PC-9 (cell line): ENCODE data around the gene MAPT. TPM values are rescaled to one million over a fixed set of nuclear protein-coding genes. Genes with fewer than 3 reads are reported as not detected.

ENCODE experiments used
- BruUV-seq: library from RNA; stranded (reverse); fragments of 400-500 nt; replicated peaks from 2 replicates; lab custom pipeline; 2021; lab: Mats Ljungman, UMichigan
- CTCF ChIA-PET: fragments of 300-600 bp; sonication (Branson Sonifier 250); formaldehyde crosslinking; loops from one replicate; lab custom pipeline; 2022; ENCODE audit warnings: antibody characterized with exemption; lab: Charles Lee
- POLR2A ChIA-PET: fragments of 300-600 bp; sonication (Branson Sonifier 250); formaldehyde crosslinking; loops from one replicate; lab custom pipeline; 2022; ENCODE audit warnings: antibody characterized with exemption; ENCODE audit not compliant: unreplicated experiment; lab: Charles Lee
- DNase-seq, 2 experiments: peaks; one replicate each; pipeline versions ENCODE4 v3.0.0 to v3.0.0-alpha.2; 2015 to 2022; ENCODE audit warnings: mixed read lengths in 1 of 2
- H2AFZ ChIP-seq: fragments of 200-600 bp; sonication (generic); 2 replicates; pipeline ENCODE4 v1.8.1; 2017; ENCODE audit warnings: antibody characterized with exemption
- H3F3A ChIP-seq: fragments of 200-600 bp; sonication (generic); 2 replicates; pipeline ENCODE4 v1.8.1; 2017; ENCODE audit warnings: antibody characterized with exemption, mild to moderate bottlenecking, low read depth; ENCODE audit not compliant: insufficient read depth
- H3K27ac ChIP-seq: fragments of 200-600 bp; sonication (generic); 2 replicates; pipeline ENCODE4 v1.6.1; 2016; ENCODE audit warnings: mixed run types
- H3K27me3 ChIP-seq: fragments of 200-600 bp; sonication (generic); 2 replicates; pipeline ENCODE4 v1.6.1; 2016; ENCODE audit warnings: low read depth, mixed run types; ENCODE audit not compliant: insufficient read depth
- H3K36me3 ChIP-seq: fragments of 200-600 bp; sonication (generic); 2 replicates; pipeline ENCODE4 v1.6.1; 2016; ENCODE audit warnings: low read depth, mixed run types
- H3K4me1 ChIP-seq: fragments of 200-600 bp; sonication (generic); replicated peaks from 2 replicates; pipeline ENCODE4 v1.6.1; 2016; ENCODE audit warnings: mixed run types; ENCODE audit not compliant: insufficient read depth
- H3K4me2 ChIP-seq: fragments of 200-600 bp; sonication (generic); 2 replicates; pipeline ENCODE4 v1.6.1; 2017; ENCODE audit warnings: mixed run types
- H3K4me3 ChIP-seq: fragments of 200-600 bp; sonication (generic); 2 replicates; pipeline ENCODE4 v1.6.1; 2016; ENCODE audit warnings: mixed run types
- H3K79me2 ChIP-seq: fragments of 200-600 bp; sonication (generic); 2 replicates; pipeline ENCODE4 v1.6.1; 2017; ENCODE audit warnings: low read depth, mixed run types
- H3K9me2 ChIP-seq: fragments of 200-600 bp; sonication (generic); 2 replicates; pipeline ENCODE4 v1.8.1; 2017; ENCODE audit warnings: mild to moderate bottlenecking; ENCODE audit not compliant: insufficient read depth
- H3K9me3 ChIP-seq: fragments of 200-600 bp; sonication (generic); 2 replicates; pipeline ENCODE4 v1.8.1; 2016; ENCODE audit warnings: low read depth; ENCODE audit not compliant: insufficient read depth
- H4K20me1 ChIP-seq: fragments of 200-600 bp; sonication (generic); 2 replicates; pipeline ENCODE4 v1.8.1; 2017; ENCODE audit not compliant: insufficient read depth
- EZH2 ChIP-seq: fragments of 200-600 bp; sonication (generic); IDR thresholded peaks from 2 replicates; pipeline ENCODE4 v1.8.0; 2017; ENCODE audit warnings: antibody characterized with exemption, low read depth
- intact Hi-C: fragments of 100-400 bp; cut with micrococcal nuclease; formaldehyde crosslinking; loops from one replicate; pipeline ENCODE4 v1.10.0; 2022; ENCODE audit not compliant: unreplicated experiment
- total RNA-seq: library from RNA; stranded (reverse); gene quantifications from 2 replicates; pipeline ENCODE4 v1.2.3, GENCODE V29; 2021
- TF ChIP-seq, protein P1 (sequence below): fragments of 200-600 bp; sonication (generic); conservative IDR thresholded peaks from 2 replicates; pipeline ENCODE4 v1.6.1; 2017; ENCODE audit warnings: mixed run types, antibody characterized with exemption, mild to moderate bottlenecking, moderate library complexity

Gene MAPT
- total RNA-seq, 1 experiment from 2014 or later = 0.85 TPM

DNA sequence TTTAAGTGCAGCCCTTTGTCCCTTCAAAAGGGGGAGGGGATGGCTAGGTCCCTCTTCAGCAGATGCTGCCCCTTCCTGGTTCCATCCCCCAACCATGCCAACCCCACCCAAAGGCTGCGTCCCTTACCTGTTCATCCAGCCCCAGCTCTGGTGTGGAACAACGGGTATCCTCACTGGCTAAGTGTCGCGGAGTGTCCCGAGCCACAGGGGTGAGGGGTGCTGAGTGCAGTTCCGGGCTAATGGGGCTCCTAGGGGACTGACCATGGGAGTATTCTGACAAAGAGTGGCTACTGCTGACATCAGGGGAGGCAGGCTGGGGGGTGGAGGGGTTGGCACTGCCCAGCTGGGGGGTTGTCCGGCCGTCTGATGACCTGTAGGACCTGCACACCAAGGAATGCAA, 137.6 kb downstream of the MAPT start:
- H4K20me1 ChIP-seq = peaks cover 22% of the 10 kb centered on the region
- no TSS peak for BruUV-seq
- H3K27ac ChIP-seq = no peak overlapping the region
- ChIA-PET POLR2A (no interaction called here), CTCF (no interaction called here)
- H3K79me2 ChIP-seq = no peaks in the 10 kb centered on the region
- no peaks in the 10 kb centered on the region for H3K9me3 ChIP-seq
- TF ChIP-seq EZH2 = no peak
- TF ChIP-seq, protein P1, sequence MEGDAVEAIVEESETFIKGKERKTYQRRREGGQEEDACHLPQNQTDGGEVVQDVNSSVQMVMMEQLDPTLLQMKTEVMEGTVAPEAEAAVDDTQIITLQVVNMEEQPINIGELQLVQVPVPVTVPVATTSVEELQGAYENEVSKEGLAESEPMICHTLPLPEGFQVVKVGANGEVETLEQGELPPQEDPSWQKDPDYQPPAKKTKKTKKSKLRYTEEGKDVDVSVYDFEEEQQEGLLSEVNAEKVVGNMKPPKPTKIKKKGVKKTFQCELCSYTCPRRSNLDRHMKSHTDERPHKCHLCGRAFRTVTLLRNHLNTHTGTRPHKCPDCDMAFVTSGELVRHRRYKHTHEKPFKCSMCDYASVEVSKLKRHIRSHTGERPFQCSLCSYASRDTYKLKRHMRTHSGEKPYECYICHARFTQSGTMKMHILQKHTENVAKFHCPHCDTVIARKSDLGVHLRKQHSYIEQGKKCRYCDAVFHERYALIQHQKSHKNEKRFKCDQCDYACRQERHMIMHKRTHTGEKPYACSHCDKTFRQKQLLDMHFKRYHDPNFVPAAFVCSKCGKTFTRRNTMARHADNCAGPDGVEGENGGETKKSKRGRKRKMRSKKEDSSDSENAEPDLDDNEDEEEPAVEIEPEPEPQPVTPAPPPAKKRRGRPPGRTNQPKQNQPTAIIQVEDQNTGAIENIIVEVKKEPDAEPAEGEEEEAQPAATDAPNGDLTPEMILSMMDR = no peak
- H3K4me2 ChIP-seq = no peak overlapping the region
- peak in 1 of 2 experiments; percentile 26 for DNase-seq
- H3K27me3 ChIP-seq = no peaks in the 10 kb centered on the region
- no peaks in the 10 kb centered on the region for H3K4me1 ChIP-seq
- no peak overlapping the region for H3K4me3 ChIP-seq
- H3K36me3 ChIP-seq = peaks cover 38% of the 10 kb centered on the region
- H3F3A ChIP-seq = peaks cover 19% of the 10 kb centered on the region; the same call in 1 of the 2 replicates
- no peaks in the 10 kb centered on the region for H3K9me2 ChIP-seq
- intact Hi-C loops = no loop called here
- H2AFZ ChIP-seq = no peak overlapping the region

DNA sequence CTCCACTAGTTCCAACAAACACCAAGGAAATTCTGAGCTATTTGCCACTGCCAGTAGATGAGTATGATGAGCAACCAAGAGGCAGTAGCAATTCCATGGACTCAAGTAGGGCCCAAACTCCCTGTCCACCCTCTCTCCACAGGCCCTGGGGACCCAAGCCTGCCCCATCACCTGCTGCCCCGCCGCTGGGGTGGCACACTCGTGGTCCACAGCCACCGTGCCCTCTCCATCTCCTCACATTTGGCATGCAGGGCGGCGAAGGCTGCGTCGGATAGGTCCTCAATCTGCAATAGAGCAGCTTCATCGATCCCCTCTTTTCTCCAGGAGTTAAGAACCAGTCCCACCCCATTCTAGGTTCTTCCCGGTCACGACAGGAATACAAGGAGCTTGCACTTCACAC, 138.6 kb downstream of the MAPT start:
- H3K4me1 ChIP-seq = no peaks in the 10 kb centered on the region
- H3F3A ChIP-seq = peaks cover 19% of the 10 kb centered on the region; the same call in 1 of the 2 replicates
- H3K36me3 ChIP-seq = peaks cover 48% of the 10 kb centered on the region
- no peaks in the 10 kb centered on the region for H3K9me2 ChIP-seq
- no peak overlapping the region for H3K4me2 ChIP-seq
- peaks cover 22% of the 10 kb centered on the region for H4K20me1 ChIP-seq
- intact Hi-C loops = no loop called here
- H3K4me3 ChIP-seq = no peak overlapping the region
- POLR2A ChIA-PET = no interaction called here
- H2AFZ ChIP-seq = no peak overlapping the region
- H3K27ac ChIP-seq = no peak overlapping the region
- no peaks in the 10 kb centered on the region for H3K27me3 ChIP-seq
- no peaks in the 10 kb centered on the region for H3K79me2 ChIP-seq
- CTCF ChIA-PET = no interaction called here
- TF ChIP-seq EZH2 = no peak
- TF ChIP-seq, protein P1 = no peak
- no peak for DNase-seq
- H3K9me3 ChIP-seq = no peaks in the 10 kb centered on the region
- no TSS peak for BruUV-seq

DNA sequence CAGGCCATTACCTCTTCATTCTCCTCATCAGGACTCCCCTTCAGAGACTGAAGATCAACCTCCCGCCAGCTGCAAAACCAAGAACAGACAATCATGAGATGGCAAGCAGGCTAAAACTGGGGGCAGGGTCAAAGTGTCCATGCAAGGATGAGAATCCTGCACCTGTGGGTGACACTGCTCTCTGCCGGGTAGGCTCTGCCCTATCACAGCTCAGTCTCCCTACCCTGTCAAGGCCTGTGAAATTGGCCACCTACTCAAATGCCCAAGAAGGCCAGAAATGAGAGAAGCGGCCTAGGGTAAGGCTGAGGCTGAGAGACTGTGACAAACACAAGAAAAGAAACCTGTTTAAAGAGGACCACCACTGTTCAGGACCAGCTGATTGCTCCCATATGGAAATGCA, 139.0 kb downstream of the MAPT start:
- Histone ChIP-seq H3K4me2 (no peak overlapping the region), H2AFZ (no peak overlapping the region), H3K36me3 (peaks cover 52% of the 10 kb centered on the region), H3K9me3 (no peaks in the 10 kb centered on the region), H3K4me1 (no peaks in the 10 kb centered on the region), H3K4me3 (no peak overlapping the region), H3F3A (peaks cover 19% of the 10 kb centered on the region; the same call in 1 of the 2 replicates), H4K20me1 (peaks cover 21% of the 10 kb centered on the region), H3K27ac (no peak overlapping the region), H3K79me2 (no peaks in the 10 kb centered on the region), H3K9me2 (no peaks in the 10 kb centered on the region), H3K27me3 (no peaks in the 10 kb centered on the region)
- no TSS peak for BruUV-seq
- intact Hi-C loops = no loop called here
- no peak for TF ChIP-seq EZH2
- TF ChIP-seq, protein P1 = no peak
- ChIA-PET CTCF (no interaction called here), POLR2A (interaction anchor here (0.5 kb wide), 1 partner anchor 150 kb away, joined by 3 read pairs; no protein-coding TSS in a partner anchor)
- no peak for DNase-seq
